Effector memory CD8-positive, alpha-beta T cell (primary cell): ENCODE results near the gene KRT17.
A peak's percentile ranks its signal among the peaks of the same experiment; 100 is the strongest.
"Not testable (repeated sequence)": the region's sequence is repeated elsewhere in the genome, so short reads cannot be mapped to it uniquely, and the experiment has no call there.

ENCODE experiments used
- ATAC-seq: fragments of 150-1000 bp; cut with Tn5 transposase; replicated peaks from 2 replicates; pipeline ENCODE4 v1.10.0; 2021; ENCODE audit warnings: mild to moderate bottlenecking, moderate library complexity
- DNase-seq, 3 experiments: peaks; one replicate each; pipeline ENCODE4 v3.0.0; 2021
- H3K27ac Mint-ChIP-seq, 2 donors: one replicate each; pipeline ENCODE4 v1.8.0; 2022; ENCODE audit warnings: mild to moderate bottlenecking in 2 of 2, mixed read lengths in 2 of 2, moderate library complexity in 2 of 2
- H3K27me3 Mint-ChIP-seq, 2 donors: one replicate each; pipeline ENCODE4 v1.8.0; 2022; ENCODE audit warnings: mixed read lengths in 2 of 2
- H3K36me3 Mint-ChIP-seq: one replicate; pipeline ENCODE4 v1.8.0; 2022; ENCODE audit warnings: mild to moderate bottlenecking, moderate library complexity, mixed read lengths; ENCODE audit not compliant: insufficient read depth
- H3K4me1 Mint-ChIP-seq, 2 donors: one replicate each; pipeline ENCODE4 v1.8.0; 2022; ENCODE audit warnings: low read depth in 2 of 2, mixed read lengths in 2 of 2
- H3K4me3 Mint-ChIP-seq, 2 donors: one replicate each; pipeline ENCODE4 v1.8.0; 2022; ENCODE audit warnings: mild to moderate bottlenecking in 2 of 2, mixed read lengths in 2 of 2, moderate library complexity in 2 of 2
- H3K9me3 Mint-ChIP-seq, 2 donors: one replicate each; pipeline ENCODE4 v1.8.0; 2022; ENCODE audit warnings: mixed read lengths in 2 of 2

KRT17 gene

DNA sequence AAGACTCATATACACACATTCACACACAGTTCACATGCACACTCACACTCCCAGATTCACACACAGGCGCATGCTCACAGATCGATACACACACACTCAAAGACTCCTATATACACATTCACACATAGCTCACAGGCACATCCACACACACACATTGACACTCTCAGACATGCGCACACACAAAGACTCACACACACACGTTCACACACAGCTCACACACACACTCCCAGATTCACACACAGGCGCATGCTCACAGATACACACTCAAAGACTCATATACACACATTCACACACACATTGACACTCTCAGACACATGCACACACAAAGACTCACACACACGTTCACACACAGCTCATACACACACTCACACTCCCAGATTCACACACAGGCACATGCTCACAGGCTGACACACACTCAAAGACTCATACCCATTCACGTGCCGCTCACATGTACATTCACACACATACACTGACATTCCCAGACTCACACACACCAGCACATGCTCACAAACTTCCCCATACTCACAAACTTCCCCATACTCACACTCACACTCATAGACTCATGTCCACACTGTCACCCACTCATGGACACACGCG lies 25.6 kb upstream of the KRT17 start:
- Mint-ChIP-seq H3K27me3 (peaks cover 0 to 7% of the 10 kb centered on the region in 2 donors), H3K9me3 (no peaks in the 10 kb centered on the region), H3K4me3 (no peak overlapping the region), H3K36me3 (peaks cover 2% of the 10 kb centered on the region), H3K27ac (no peak overlapping the region), H3K4me1 (peaks cover 10% of the 10 kb centered on the region in 2 donors)
- DNase-seq (no peak), ATAC-seq (no peak)

DNA sequence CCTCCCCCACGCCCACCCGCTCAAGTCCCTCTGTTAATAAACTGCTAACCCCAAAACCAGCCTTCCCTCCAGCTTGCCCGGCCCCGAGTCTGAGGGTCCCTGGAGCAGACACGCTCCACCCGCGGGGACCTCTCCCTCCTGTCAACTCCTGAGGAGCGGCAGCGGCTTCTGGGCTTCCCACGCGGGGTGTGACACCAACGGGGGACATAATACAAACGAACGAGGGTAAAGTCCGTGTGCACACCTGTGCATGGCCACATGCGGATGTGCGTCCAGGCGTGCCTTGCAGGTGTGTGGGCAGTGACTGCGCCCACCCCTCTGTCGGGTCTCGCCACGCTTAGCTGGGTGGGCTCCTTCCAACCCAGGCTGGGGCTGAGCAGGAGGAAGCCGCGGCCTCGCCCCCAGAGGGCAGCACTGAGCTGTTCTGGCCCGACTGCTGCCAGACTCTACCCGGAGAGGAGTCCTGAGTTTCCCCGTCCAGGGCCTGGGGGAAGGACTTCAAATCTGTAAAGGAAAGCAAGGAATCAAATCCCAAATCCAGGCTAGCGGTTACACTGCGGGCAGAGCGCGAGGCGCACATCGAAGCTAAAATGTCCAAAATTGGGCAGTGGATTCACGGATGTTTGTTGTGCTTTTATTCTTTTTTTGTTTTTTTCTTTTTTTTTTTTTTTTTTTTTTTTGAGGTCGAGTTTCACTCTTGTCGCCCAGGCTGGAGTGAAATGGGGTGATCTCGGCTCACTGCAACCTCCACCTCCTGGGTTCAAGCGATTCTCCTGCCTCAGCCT lies 24.2 kb upstream of the KRT17 start:
- peaks cover 0 to 7% of the 10 kb centered on the region in 2 donors for H3K27me3 Mint-ChIP-seq
- peak overlapping the region; percentile 39 to 76 for H3K27ac Mint-ChIP-seq

DNA sequence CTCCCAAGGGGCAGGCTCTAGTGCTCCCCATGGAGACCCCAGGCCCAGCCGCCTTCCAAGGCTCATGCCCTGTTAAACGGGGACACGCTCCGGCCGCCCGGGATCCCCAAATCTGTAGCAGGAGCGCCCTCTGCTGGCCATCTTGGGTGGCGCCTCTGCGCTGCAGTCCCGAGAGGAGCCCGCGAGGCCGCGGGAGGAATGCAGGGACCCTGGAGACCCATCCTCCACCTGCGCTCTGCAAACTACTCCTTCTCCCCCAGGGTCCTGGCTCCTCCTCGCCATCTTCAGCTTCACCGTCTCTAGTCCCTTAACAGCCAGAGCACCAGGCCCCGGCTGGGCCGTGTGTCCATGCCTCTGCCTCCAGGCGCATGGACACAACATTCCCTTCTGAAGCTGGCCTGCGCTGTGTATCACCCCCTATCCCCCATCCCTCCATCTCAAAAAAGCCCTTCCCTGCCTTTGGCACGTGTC lies 23.6 kb upstream of the KRT17 start:
- peaks cover 2% of the 10 kb centered on the region for H3K36me3 Mint-ChIP-seq
- ATAC-seq: peak; percentile 79

More for the DNA sequence above, 24.2 kb upstream of the KRT17 start:
- Mint-ChIP-seq H3K4me3 (peak overlapping the region in 1 of 2 donors; percentile 82), H3K4me1 (peaks cover 10% of the 10 kb centered on the region in 2 donors), H3K9me3 (no peaks in the 10 kb centered on the region), H3K36me3 (peaks cover 2% of the 10 kb centered on the region)
- ATAC-seq (peak; percentile 90), DNase-seq (peak; percentile 85 to 87 (median 86))

DNA sequence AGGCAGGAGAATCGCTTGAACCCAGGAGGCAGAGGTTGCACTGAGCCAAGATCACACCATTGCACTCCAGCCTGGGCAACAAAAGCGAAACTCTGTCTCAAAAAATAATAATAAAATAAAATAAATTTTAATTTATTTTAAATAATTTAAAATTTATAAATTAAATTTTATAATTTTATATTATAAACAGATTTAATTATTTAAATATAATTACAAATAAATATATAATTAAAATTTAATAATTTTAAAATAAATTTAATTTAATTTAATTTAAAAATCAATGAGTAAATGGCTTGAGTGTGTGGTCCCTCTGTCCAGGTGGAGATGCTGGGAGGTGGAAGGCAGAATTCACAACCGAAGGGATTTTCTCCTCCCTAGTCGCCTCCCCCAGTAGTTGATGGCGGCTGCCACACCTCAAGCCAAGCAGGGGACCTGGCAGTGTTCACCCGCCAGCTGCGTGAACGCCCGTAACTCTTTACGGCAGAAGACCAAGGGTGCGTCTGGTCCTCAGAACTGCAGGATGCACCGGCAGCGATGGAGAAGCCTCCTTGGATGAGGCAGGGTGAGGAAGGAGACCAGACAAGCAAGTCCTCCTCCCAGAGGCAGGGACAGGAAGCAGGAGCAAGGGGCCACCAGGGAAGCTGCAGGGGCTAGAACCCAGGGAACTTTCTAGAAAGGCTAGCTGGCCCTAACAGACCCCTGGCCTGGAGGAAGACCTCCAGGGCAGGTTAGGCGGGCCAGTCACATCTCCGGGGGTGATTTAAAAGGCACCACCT lies 22.9 kb upstream of the KRT17 start:
- Mint-ChIP-seq H3K4me3 (peak overlapping the region in 1 of 2 donors; percentile 26), H3K27me3 (peaks cover 0 to 7% of the 10 kb centered on the region in 2 donors), H3K4me1 (peaks cover 10% of the 10 kb centered on the region in 2 donors), H3K27ac (peak overlapping the region in 1 of 2 donors; percentile 12), H3K36me3 (peaks cover 2% of the 10 kb centered on the region), H3K9me3 (no peaks in the 10 kb centered on the region)
- DNase-seq (no peak), ATAC-seq (no peak)

More for the DNA sequence above, 23.6 kb upstream of the KRT17 start:
- peaks cover 10% of the 10 kb centered on the region in 2 donors for H3K4me1 Mint-ChIP-seq
- peak overlapping the region; percentile 39 to 76 for H3K27ac Mint-ChIP-seq
- peak; percentile 88 to 89 (median 88) for DNase-seq
- peak overlapping the region in 1 of 2 donors; percentile 82 for H3K4me3 Mint-ChIP-seq
- no peaks in the 10 kb centered on the region for H3K9me3 Mint-ChIP-seq
- peaks cover 0 to 7% of the 10 kb centered on the region in 2 donors for H3K27me3 Mint-ChIP-seq

DNA sequence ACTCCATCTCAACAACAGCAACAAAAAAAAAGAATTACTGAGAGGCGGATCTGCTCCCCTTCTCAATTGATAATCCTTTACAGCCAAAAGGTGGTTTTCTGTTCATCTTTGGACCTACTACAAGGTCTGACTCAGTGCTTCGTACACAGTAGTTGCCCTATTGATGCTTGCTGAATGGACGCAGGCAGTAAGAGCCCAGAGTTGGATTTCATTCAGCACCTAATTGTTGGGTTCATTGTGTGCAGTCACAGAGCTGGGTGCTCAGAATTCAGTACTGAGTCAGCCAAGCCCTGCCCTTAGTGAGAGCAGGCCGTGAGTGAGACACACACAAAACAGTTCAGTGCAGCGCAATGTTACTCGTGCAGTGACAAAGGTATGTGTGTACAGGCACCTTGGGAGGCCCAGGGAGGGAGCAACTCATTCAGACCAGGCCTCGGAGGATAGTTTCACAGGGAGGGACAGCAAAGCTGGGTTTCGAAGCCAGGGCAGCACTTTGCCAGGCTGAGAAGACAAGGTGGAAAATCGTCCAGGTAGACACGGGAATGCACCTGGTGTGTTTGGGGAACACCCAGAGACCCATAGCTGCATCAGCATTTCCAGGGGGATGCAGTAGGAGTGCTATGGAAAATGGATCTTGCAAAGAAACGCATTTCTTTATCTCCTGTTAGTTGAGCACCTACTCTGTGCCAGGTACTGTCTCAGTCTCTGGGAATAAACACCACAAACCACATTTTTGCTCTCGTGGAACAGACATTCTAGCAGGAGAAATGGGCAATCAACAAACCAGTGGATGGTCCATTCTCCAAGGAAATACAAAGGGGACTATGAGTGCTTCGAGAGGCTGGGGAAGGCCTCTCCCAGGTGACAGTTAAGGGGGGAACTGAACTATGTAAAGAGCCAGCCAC lies 18.1 kb upstream of the KRT17 start:
- no peaks in the 10 kb centered on the region for H3K9me3 Mint-ChIP-seq
- no peak overlapping the region for H3K4me3 Mint-ChIP-seq
- H3K27ac Mint-ChIP-seq: peak overlapping the region; percentile 50 to 72
- DNase-seq (no peak), ATAC-seq (no peak)
- no peaks in the 10 kb centered on the region for H3K4me1 Mint-ChIP-seq
- peaks cover 2% of the 10 kb centered on the region for H3K36me3 Mint-ChIP-seq
- peaks cover 0 to 30% of the 10 kb centered on the region in 2 donors for H3K27me3 Mint-ChIP-seq

DNA sequence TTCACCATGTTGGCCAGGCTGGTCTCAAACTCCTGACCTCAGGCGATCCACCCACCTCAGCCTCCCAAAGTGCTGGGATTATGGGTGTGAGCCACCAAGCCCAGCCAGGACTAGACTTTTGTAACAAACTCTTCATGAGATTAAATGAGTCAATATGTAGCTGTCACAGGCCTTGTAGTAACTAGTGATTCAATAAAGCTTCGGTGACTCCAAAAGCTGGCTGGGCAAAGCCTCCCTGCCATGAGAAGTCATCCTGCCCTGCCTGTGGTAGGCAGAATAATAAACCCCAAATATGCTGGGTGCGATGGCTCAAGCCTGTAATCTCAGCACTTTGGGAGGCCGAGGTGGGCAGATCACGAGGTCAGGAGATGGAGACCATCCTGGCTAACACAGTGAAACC lies 16.2 kb upstream of the KRT17 start:
- H3K4me3 Mint-ChIP-seq, H3K4me1 Mint-ChIP-seq, ATAC-seq, H3K36me3 Mint-ChIP-seq, H3K9me3 Mint-ChIP-seq, H3K27ac Mint-ChIP-seq, DNase-seq: not testable (repeated sequence)
- peaks cover 0 to 28% of the 10 kb centered on the region in 2 donors for H3K27me3 Mint-ChIP-seq

DNA sequence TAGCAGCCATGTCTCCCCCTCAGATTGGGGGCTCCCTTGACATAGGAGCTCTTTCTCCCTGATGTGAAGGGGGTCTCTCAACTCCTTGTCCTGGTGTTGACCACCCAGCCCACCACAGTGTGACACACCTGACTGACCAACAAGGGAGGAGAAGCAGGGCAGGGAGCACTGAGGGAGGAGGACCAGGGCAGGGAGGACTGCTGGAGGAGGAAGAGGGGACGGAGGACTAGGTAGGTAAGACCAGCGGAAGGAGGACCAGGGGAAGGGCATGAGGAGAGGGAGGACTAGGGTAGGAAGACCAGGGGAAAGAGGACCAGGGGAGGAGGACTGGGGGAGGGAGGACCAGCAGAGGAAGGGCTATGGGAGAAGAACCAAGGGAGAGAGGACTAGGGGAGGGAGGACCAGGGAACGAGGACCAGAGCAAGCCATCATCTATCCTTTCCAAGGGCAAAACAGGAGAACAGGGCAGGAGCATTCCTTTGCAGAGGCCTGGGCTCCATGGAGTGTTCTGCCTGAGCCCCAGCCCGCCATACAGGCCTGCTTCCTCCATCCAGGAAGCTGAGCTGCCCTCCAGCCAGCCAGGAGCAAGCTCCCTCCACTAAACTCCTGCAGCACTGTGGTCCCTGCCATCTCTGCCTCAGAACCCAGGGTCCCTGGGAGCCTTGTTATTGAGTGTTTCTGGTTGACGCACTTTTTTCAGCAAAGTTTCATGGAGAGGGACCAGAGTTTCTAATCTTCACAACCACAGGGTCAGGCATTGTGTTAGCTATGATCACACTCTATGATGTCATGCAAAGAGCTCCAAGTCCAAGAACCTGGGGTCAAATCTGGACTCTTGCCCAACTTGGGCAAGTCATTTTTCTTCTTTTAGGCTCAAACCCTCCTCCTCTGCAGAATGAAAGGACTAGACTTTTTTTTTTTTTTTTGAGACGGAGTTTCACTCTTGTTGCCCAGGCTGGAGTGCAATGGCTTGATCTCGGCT lies 15.4 kb upstream of the KRT17 start:
- Mint-ChIP-seq H3K36me3 (no peaks in the 10 kb centered on the region), H3K27ac (no peak overlapping the region), H3K9me3 (no peaks in the 10 kb centered on the region), H3K4me1 (no peaks in the 10 kb centered on the region), H3K27me3 (peaks cover 0 to 23% of the 10 kb centered on the region in 2 donors), H3K4me3 (no peak overlapping the region)
- DNase-seq: no peak
- no peak for ATAC-seq

DNA sequence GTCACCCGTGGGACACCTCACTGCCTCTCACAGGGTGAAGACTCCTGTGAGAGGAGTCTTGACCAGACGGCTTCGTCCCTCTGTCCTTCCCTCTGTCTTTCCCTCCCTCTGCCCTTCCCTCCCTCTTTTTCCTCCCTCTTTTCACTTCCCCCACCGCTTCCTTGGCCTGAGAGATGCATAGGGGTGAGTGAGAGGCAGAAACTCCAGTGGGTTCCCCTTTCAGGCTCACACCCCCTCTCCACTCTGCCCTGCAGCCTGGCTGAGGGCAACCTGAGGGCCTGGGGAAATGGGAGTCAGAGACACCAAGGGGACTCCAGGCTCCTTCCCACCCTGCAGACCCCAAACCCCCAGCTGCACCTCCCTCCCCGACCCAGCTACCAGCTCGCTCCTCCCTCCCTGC lies 14.6 kb upstream of the KRT17 start:
- no peak for DNase-seq
- H3K9me3 Mint-ChIP-seq: no peaks in the 10 kb centered on the region
- H3K27me3 Mint-ChIP-seq: peaks cover 0 to 23% of the 10 kb centered on the region in 2 donors
- no peak overlapping the region for H3K27ac Mint-ChIP-seq
- H3K4me1 Mint-ChIP-seq: no peaks in the 10 kb centered on the region
- H3K36me3 Mint-ChIP-seq: no peaks in the 10 kb centered on the region
- H3K4me3 Mint-ChIP-seq: no peak overlapping the region
- no peak for ATAC-seq

DNA sequence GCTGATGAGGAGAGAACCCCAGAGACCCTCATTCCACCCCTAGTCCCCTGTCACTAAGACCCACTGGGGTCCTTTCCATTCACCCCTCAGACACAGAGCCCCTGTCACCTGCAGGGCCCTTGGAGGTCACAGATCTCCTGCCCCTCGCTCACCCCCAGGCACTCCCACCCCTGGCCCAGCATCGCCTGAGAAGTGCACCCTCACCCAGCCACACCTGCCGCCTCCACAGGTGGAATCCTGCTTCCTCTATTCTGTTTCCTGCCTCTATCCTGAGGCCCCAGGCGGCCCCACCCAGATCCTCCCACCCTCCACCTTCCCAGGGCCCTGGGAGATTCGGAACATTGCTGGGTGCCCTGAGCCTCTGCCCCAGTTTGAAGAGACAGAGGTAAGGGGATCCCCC lies 13.8 kb upstream of the KRT17 start:
- peaks cover 0 to 23% of the 10 kb centered on the region in 2 donors for H3K27me3 Mint-ChIP-seq
- no peaks in the 10 kb centered on the region for H3K9me3 Mint-ChIP-seq
- H3K27ac Mint-ChIP-seq: no peak overlapping the region
- no peaks in the 10 kb centered on the region for H3K36me3 Mint-ChIP-seq
- H3K4me1 Mint-ChIP-seq: no peaks in the 10 kb centered on the region
- DNase-seq (no peak), ATAC-seq (no peak)
- H3K4me3 Mint-ChIP-seq: no peak overlapping the region

DNA sequence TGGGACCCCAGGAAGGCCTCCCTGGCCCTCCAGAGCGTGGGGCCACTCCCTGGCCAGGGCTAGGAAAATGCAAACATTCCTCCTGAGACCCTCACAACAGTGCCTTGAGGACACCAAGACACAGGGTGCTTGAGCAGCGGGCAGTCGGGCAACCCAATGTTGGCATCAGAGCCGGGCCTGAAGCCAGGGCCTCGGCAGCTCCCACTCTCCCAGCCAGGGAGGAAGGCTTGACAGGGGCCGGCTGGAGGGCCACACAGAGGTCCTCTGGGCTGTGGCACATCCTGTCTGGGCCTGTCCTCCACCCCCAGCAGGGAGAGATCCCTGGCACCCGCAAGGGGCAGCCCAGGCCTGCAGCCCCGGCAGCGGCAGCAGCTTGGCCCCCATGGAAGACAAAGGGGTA lies 12.3 kb upstream of the KRT17 start:
- Mint-ChIP-seq H3K27me3 (peaks cover 0 to 23% of the 10 kb centered on the region in 2 donors), H3K36me3 (no peaks in the 10 kb centered on the region), H3K4me3 (no peak overlapping the region), H3K4me1 (no peaks in the 10 kb centered on the region), H3K9me3 (no peaks in the 10 kb centered on the region), H3K27ac (no peak overlapping the region)
- ATAC-seq: no peak
- no peak for DNase-seq

DNA sequence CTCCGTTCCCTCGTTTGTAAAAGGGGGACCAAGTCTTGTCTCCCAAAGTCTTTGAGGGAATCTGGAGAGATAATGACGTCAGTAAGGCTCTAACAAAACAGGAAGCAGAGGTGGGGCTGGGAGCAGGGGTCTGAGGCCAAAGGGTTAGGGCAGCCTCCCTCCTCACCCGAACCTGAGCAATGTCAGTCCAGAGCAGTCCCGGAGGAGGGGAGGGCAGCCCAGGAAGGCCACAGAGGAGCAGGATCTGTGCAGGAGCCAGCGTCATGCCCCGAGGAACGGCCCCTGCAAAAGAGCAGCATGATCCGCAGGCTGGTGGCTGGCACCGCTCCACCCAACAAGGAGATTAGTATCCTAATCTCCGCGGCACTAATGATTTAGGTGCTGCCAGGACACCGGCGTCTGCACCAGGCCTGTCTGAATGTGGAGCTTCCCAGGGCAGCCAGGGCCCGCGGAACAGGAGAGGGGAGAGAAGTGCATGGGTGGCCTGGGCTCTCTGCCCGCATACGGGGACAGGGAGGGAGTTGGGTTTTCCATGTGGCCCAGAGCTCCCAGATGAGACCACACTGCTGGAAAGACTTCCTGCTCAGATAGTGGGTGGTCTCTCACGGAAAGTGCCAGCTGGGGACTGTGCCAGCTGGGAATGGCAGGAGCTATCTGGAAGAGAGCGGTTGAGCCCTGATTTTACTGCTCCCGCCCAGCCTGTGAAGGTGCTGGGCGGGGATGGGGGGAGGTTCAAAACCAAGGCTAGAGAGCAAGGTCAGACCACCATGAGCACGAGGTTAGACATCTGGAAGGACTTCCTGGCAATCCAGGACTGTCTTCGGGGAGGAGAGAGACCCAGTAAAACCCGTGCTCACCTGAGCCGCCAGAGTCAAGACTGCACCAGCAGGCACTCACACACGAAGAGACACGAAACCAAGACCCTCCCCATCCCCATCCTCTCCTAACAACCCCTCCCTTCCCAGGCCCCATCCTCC lies 11.0 kb upstream of the KRT17 start:
- no peak overlapping the region for H3K27ac Mint-ChIP-seq
- no peak for ATAC-seq
- no peaks in the 10 kb centered on the region for H3K36me3 Mint-ChIP-seq
- no peak overlapping the region for H3K4me3 Mint-ChIP-seq
- no peaks in the 10 kb centered on the region for H3K9me3 Mint-ChIP-seq
- no peaks in the 10 kb centered on the region for H3K4me1 Mint-ChIP-seq
- H3K27me3 Mint-ChIP-seq: peaks cover 0 to 23% of the 10 kb centered on the region in 2 donors
- DNase-seq: no peak
